GM19239 (cell line): ENCODE measurements around the gene MGME1.
A peak's percentile ranks its signal among the peaks of the same experiment; 100 is the strongest.
"Not testable (repeated sequence)": the region's sequence is repeated elsewhere in the genome, so short reads cannot be mapped to it uniquely, and the experiment has no call there.

Experiments used
- DNase-seq: peaks from one replicate; pipeline ENCODE4 v3.0.0; 2011; ENCODE audit warnings: low spot score; ENCODE audit not compliant: insufficient read length
- FAIRE-seq: peaks from 2 replicates; lab custom pipeline; 2011; peaks lifted over from hg19 to GRCh38; lab: Jason Lieb, UNC

Gene MGME1

DNA sequence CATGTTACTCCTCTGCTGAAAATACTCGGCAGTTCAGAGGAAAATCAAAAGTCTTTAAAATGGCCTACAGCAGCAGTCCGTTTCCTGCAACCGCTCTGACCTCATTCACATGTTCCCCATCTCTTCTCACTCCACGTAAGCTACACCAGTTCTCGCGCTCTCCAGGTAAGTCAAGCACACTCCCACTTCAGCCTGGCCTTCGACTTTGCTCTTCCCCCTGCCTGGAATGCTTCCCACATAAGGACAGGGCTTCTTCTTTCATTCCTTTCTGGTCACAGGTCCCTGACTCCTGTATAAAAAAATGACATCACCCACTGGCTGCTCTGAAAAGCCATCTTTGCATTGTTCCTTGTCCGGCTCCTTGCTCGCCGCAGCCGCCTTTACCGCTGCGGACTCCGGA lies 42.7 kb downstream of the MGME1 start:
- no peak for FAIRE-seq

DNA sequence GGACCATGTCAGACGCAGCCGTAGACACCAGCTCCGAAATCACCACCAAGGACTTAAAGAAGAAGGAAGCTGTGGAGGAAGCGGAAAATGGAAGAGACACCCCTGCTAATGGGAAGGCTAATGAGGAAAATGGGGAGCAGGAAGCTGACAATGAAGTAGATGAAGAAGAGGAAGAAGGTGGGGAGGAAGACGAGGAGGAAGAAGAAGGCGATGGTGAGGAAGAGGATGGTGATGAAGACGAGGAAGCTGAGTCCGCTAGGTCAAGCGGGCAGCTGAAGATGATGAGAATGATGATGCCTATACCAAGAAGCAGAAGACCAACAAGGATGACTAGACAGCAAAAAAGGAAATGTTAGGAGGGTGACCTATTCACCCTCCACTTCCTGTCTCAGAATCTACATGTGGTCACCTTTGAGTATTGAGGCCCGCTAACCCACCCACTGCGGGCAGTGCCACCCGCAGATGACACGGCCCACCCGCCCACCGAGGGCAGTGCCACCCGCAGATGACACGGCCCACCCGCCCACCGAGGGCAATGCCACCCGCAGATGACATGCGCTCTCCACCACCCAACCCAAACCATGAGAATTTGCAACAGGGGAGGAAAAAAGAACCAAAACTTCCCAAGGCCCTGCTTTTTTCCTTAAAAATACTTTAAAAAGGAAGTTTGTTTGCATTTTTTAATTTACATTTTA lies 43.3 kb downstream of the MGME1 start:
- FAIRE-seq = no peak
- no peak for DNase-seq

More for the DNA sequence above, 42.7 kb downstream of the MGME1 start:
- DNase-seq = no peak

DNA sequence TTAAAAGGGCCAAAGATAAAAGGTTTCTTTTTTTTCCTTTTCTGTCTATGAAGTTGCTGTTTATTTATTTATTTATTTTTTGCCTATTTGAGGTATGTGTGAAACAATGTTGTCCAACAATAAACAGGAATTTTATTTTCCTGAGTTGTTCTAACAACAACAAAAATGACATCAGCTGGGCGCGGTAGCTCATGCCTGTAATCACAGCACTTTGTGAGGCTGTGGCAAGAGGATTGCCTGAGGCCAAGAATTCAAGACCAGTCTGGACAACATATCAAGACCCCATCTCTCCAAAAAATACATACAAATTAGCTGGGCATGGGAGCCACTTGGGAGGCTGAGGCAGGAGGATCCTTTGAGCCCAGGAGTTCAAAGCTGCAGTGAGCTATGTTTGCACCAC lies 44.1 kb downstream of the MGME1 start:
- FAIRE-seq (no peak), DNase-seq (no peak)

DNA sequence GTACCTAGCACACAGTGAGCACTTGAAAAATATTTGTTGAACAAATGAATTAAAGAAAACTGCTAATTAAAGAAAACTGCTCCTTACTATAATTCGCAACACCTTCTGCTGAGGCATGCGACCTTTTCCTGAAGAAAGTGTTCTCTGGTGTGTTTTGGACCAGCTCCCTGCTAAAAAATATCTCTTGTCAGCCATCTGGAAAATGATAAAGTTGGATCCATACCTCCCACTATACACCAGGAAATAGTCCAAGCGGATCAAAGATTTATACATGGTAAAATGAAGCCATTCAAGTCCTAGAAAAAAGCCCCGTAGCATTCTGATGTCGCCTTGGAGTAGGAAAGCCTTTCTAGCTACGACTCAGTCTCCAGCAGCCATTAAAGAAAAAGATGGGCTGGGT lies 45.6 kb downstream of the MGME1 start:
- DNase-seq = no peak
- FAIRE-seq = no peak

DNA sequence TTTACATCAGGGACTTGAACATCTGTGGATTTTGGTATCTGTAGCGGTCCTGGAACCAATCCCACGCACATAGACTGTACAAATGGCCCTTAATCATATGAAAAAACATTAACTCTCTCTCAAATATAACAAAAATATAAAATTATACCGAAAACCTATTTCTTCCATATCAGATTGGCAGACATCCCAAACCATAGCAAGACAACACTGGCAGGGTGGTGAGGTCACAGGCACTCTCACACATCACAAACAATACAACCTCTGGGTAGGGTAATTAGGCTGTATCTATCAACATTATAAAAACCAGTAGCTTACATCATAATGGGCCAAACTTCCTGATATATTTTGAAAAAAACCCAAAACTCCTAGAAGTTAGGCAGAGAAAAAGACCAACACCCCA lies 48.0 kb downstream of the MGME1 start:
- FAIRE-seq (no peak), DNase-seq (no peak)

DNA sequence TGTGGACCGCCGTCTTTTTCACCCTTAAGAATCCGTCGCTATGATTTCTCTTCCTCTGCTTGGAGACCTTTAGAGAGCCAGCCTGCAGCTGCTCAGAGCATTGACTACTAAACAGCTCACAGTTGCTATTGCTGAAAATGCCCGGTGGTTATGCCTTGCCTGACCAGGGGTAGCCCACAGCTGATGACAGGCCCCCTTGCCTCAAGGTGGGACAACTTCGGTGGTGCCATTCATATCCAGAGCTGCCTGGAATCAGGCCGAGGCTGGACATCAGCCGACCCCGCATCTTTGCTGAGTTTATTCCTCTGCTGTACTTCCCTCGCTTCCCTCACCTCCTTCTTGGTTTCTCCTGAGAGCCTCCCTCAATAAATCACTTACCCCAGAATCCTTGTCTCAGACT lies 49.3 kb downstream of the MGME1 start:
- FAIRE-seq = no peak
- no peak for DNase-seq

DNA sequence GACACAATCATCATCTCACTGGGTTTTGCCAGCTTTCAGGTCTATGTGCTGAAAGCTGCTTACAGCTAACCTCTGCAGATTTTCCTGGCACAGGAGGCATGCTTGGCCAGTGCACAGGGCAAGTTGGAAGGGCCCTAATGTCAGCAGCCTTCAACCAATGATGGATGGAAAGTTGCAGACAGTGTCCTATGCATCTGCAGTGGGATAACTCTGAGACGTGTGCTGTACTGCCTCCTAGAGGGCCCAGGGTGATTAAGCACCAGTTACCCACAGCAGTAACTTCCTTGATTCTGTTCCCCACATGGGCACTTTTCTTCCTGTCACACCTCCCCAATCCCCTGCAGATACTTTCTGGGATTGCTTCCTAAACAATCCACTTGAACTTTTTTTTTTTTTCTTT lies 50.2 kb downstream of the MGME1 start:
- DNase-seq = peak; percentile 40
- no peak for FAIRE-seq

DNA sequence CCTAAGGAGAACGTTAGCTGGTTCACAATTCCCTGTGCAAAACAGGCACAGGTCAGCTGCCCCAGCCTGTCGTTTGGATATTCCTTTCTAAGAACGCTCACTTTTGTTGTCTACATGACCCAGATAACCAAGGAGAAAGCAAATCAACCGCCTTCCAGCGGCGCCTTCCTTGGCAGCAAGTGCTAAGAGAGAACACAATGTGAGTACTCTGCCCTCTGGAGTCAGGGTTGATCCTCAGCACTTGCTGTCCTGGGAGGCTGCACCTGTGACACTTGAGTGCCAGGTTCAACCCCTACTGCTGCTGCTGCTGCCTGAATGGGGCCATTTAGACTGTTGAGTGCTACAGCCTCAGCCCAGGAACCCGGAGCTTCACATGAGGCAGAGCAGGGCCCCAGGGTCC lies 52.1 kb downstream of the MGME1 start:
- DNase-seq = no peak

DNA sequence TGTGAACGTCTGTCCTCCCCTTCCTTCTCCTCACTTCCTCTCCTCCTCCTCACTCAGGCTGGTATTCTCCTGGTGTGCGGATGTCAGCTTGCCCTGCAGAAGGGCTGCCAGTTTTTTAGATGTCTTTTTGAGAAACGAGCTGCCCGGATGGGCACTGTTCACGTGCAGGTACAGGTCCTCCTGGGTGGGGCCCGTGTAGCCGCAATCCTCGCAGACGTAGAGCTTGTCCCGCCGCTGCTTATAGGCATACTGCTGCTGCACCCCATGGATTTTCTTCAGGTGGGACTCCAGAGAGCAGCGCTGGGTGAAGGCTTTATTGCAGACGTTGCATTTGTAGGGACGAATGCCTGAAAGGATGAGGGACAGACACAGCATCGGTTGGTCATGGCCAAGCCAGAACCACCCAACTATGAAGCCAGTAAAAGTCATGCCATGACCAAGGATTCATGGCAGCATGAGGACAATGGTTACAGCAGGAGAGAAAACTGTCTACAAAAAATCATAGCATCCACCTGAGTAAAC lies 55.8 kb downstream of the MGME1 start:
- no peak for FAIRE-seq
- DNase-seq = no peak

More for the DNA sequence above, 52.1 kb downstream of the MGME1 start:
- no peak for FAIRE-seq

DNA sequence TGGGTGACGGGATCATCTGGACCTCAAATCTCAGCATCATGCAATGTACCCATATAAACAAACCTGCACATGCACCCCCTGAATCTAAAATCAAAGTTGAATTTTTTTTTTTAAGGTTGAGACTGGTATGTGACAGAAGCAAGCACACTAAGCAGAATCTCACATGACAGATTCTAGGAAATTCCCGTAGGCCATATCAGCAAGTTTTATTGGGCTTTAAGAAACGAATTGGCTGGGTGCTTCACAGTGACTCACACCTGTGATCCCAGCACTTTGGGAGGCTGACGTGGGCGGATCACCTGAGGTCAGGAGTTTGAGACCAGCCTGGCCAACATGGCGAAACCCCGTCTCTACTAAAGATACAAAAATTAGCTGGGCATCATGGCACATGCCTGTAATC lies 58.2 kb downstream of the MGME1 start:
- not testable (repeated sequence) for DNase-seq, FAIRE-seq

DNA sequence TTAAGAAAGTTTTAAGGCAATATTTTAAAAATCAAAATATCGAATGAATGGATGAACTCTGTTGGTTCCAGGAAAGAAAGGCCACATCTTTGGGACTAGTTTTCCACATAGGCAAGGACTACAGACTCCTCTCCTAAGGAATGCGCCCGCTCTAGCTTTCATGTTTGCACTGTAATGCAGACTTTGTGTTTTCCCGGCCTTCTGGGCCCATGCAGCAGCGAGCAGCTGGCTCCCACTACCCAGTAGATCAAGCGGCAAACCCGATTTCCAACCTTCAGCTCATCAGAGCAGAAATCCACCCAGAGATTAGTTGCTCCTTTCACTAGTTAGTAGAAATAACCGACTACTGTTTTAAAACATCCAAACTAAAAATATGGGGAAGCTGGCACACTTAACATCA lies 61.2 kb downstream of the MGME1 start:
- DNase-seq = no peak
- FAIRE-seq = no peak

DNA sequence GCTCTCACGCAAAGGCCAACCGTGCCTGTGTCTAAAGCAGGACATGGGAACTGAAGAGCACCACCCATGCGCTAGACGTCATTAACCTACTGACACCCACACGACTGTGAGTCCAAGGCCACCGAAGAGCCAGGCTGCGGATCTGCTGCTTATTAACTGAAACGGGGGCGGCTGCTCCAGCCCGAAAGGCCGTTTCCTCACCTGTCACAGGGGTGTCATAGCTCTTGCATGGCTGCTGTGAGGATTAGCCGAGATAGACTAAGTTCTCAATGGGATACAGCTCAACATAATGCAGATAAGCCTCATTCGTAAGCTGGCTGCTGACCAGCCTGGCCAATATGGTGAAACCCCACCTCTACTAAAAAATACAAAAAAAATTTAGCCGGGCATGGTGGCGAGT lies 62.2 kb downstream of the MGME1 start:
- FAIRE-seq (no peak), DNase-seq (no peak)

DNA sequence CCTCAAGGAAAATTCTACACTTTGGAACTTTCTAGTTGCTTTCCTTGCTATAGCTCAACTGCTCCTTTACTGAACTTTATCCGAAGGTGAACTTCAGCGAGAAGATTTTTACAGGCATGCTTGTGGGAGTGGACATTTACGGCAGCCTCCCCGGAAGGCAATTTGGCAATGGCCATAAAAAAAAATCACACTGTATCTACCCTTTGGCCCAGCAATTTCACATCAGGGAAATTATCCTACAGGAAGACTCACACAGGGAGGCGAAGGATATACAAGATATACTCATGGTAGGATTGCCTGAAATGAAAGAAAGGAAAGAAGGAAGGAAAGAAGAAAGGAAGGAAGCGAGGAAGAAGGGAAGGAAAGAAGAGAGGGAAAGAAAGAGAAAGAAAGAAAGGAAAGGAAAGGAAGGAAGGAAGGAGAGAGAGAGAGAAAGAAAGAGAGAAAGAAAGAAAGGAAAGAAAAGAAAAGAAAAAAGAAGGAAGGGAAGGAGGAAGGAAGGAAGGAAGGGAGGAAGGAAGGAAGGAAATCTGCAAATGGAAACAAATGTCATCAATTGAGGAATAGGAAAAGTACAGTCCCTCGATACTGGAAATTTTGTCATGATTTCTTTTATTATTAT lies 63.2 kb downstream of the MGME1 start:
- no peak for DNase-seq
- FAIRE-seq = no peak

DNA sequence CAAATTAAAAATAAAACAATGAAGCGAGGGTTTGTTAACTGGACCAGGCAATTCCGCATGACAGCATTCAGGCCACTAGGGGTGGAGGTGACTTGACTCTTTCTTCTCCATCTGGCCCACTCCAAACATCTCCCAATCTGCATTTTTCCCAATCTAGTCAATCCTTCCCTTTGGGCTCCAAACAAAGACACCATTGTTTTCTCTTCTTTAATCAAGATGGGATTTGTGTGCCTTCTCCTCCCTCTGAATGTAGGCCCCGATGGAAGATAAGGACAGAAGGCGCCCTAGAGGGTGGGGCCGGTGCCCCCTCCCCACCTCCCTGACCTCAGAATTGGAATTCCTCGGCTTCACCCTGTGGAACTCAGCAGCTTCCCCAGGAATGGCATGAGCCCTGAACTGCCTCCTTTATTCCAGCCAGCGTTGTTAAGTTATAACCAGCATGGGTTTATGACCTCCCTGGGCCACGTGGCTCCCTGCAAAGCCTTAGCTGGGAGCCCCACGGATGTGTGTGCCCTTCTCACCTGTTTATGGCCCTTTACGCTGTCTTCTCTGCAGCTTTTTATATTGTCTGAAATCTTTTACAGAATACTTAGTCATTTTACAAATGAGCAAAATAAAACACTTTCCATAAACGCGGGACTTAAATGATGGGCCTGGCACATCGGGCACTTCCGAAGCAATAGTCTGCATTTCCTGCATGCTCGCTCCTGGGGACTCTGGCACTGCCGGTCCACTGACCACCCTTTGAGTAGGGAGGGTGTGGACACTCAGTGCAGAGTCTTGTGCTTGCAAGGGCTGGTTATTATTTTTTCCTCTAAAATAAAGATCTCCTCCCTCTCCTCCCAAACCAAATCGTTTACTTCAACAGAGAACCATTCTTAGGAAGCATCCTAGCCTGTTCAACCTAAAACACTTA lies 64.4 kb downstream of the MGME1 start:
- FAIRE-seq (no peak), DNase-seq (no peak)

DNA sequence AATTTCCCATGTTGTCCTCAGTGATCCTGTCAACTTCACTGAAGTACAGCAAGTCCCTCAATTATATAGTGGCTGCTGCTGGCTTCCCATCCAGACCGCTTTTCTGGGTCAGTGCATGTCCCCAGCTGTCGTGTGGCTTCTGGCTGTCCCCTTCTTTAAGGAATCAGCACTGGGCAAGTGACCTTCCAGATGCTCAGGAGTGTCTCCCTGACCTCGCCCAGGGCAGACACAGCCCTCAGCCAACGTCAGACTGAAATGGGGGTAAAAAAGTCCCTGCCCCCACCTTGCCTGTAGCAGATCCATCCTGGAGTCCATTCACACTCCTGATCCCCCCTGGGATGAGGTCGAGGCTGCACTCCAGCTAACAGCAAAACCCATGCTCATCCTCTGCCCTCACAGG lies 65.2 kb downstream of the MGME1 start:
- DNase-seq (no peak), FAIRE-seq (no peak)

DNA sequence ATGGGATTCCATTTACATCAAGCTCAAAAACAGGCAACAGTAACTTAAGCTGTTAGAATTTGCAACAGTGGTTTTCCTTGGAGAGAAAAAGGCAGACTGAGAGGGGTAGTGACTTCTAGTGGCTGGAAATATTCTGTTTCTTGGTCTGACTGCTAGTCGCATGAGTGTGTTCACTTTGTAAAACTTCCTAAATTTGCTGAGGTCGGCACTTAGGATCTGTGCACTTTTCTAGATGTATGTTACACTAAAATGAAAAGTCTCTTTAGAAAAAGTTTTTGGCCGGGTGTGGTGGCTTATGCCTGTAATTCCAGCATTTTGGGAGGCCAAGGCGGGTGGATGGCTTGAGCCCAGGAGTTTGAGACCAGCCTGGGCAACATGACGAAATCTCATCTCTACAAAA lies 70.2 kb downstream of the MGME1 start:
- FAIRE-seq = no peak
- no peak for DNase-seq
